ENCODE data around the gene SLFN5. TPM values are rescaled to one million over a fixed set of nuclear protein-coding genes. Genes with fewer than 3 reads are reported as not detected.
"Not testable (repeated sequence)": the region's sequence is repeated elsewhere in the genome, so short reads cannot be mapped to it uniquely, and the experiment has no call there.

The SLFN5 gene
- polyA plus RNA-seq, 6 donors from 2014 or later = 2.5 to 14.0 (median 3.9) TPM

GRCh38 chr17:35245196-35245486 lies 2.3 kb downstream of the SLFN5 start:
- Mint-ChIP-seq H3K27ac (peak overlapping the region in 3 of 6 donors; percentile 23 to 33 (median 25)), H3K9me3 (no peaks in the 10 kb centered on the region), H3K4me3 (peak overlapping the region in 5 of 8 donors; percentile 9 to 100 (median 98)), H3K36me3 (peaks cover 12 to 18% of the 10 kb centered on the region in 2 donors), H3K27me3 (peaks cover 0 to 8% (median 0%) of the 10 kb centered on the region in 3 donors), H3K4me1 (peaks cover 30 to 49% (median 41%) of the 10 kb centered on the region in 3 donors)
- DNase-seq = no peak
- ATAC-seq (ENCODE audit: low read depth in 2 of 2) = no peak

GRCh38 chr17:35252651-35253050 lies 9.8 kb downstream of the SLFN5 start:
- H3K4me1 Mint-ChIP-seq = peaks cover 0 to 8% (median 0%) of the 10 kb centered on the region in 3 donors
- peak overlapping the region in 1 of 6 donors; percentile 58 for H3K27ac Mint-ChIP-seq
- no peaks in the 10 kb centered on the region for H3K9me3 Mint-ChIP-seq
- peak overlapping the region in 1 of 8 donors; percentile 66 for H3K4me3 Mint-ChIP-seq
- ATAC-seq (ENCODE audit: low read depth in 2 of 2) (no peak), DNase-seq (no peak)
- peaks cover 0 to 5% (median 0%) of the 10 kb centered on the region in 3 donors for H3K27me3 Mint-ChIP-seq
- peaks cover 10 to 11% of the 10 kb centered on the region in 2 donors for H3K36me3 Mint-ChIP-seq

GRCh38 chr17:35254107-35254773 lies 11.4 kb downstream of the SLFN5 start:
- Mint-ChIP-seq H3K9me3 (no peaks in the 10 kb centered on the region), H3K27me3 (no peaks in the 10 kb centered on the region), H3K4me3 (no peak overlapping the region), H3K36me3 (peaks cover 3 to 10% of the 10 kb centered on the region in 2 donors), H3K27ac (peak overlapping the region in 1 of 6 donors; percentile 50), H3K4me1 (peaks cover 0 to 5% (median 0%) of the 10 kb centered on the region in 3 donors)
- DNase-seq = no peak
- ATAC-seq (ENCODE audit: low read depth in 2 of 2) = no peak

GRCh38 chr17:35255316-35255715 lies 12.4 kb downstream of the SLFN5 start:
- no peak for DNase-seq
- no peak for ATAC-seq (ENCODE audit: low read depth in 2 of 2)
- no peaks in the 10 kb centered on the region for H3K9me3 Mint-ChIP-seq
- peaks cover 0 to 5% (median 0%) of the 10 kb centered on the region in 3 donors for H3K4me1 Mint-ChIP-seq
- peaks cover 10 to 16% of the 10 kb centered on the region in 2 donors for H3K36me3 Mint-ChIP-seq
- H3K4me3 Mint-ChIP-seq = peak overlapping the region in 1 of 8 donors; percentile 10
- H3K27me3 Mint-ChIP-seq = no peaks in the 10 kb centered on the region
- H3K27ac Mint-ChIP-seq = no peak overlapping the region

GRCh38 chr17:35256629-35257028 lies 13.8 kb downstream of the SLFN5 start:
- DNase-seq (no peak), ATAC-seq (ENCODE audit: low read depth in 2 of 2) (no peak)
- H3K4me3 Mint-ChIP-seq = no peak overlapping the region
- H3K27ac Mint-ChIP-seq = no peak overlapping the region
- H3K27me3 Mint-ChIP-seq = no peaks in the 10 kb centered on the region
- no peaks in the 10 kb centered on the region for H3K9me3 Mint-ChIP-seq
- H3K36me3 Mint-ChIP-seq = peaks cover 10 to 16% of the 10 kb centered on the region in 2 donors
- peaks cover 0 to 5% (median 0%) of the 10 kb centered on the region in 3 donors for H3K4me1 Mint-ChIP-seq

- DNase-seq (no peak), ATAC-seq (ENCODE audit: low read depth in 2 of 2) (no peak)
- Mint-ChIP-seq H3K4me1 (peaks cover 0 to 5% (median 0%) of the 10 kb centered on the region in 3 donors), H3K36me3 (peaks cover 10 to 16% of the 10 kb centered on the region in 2 donors), H3K4me3 (no peak overlapping the region), H3K9me3 (no peaks in the 10 kb centered on the region), H3K27me3 (no peaks in the 10 kb centered on the region), H3K27ac (no peak overlapping the region)
These were observed 14.4 kb downstream of the SLFN5 start for GRCh38 chr17:35257208-35257659.

- H3K4me1 Mint-ChIP-seq = no peaks in the 10 kb centered on the region
These were observed 16.1 kb downstream of the SLFN5 start for GRCh38 chr17:35259001-35259400.

GRCh38 chr17:35265071-35265470 lies 22.2 kb downstream of the SLFN5 start:
- H3K4me3 Mint-ChIP-seq = no peak overlapping the region

More at GRCh38 chr17:35259001-35259400, 16.1 kb downstream of the SLFN5 start:
- ATAC-seq (ENCODE audit: low read depth in 2 of 2) (no peak), DNase-seq (no peak)
- no peaks in the 10 kb centered on the region for H3K9me3 Mint-ChIP-seq
- no peak overlapping the region for H3K27ac Mint-ChIP-seq
- H3K27me3 Mint-ChIP-seq = no peaks in the 10 kb centered on the region
- H3K4me3 Mint-ChIP-seq = no peak overlapping the region
- H3K36me3 Mint-ChIP-seq = peaks cover 20 to 32% of the 10 kb centered on the region in 2 donors

GRCh38 chr17:35265566-35266141 lies 22.8 kb downstream of the SLFN5 start:
- Mint-ChIP-seq H3K4me1 (no peaks in the 10 kb centered on the region), H3K36me3 (peaks cover 29 to 39% of the 10 kb centered on the region in 2 donors), H3K9me3 (no peaks in the 10 kb centered on the region), H3K4me3 (no peak overlapping the region), H3K27me3 (no peaks in the 10 kb centered on the region), H3K27ac (no peak overlapping the region)
- DNase-seq (no peak), ATAC-seq (ENCODE audit: low read depth in 2 of 2) (no peak)

More at GRCh38 chr17:35265071-35265470, 22.2 kb downstream of the SLFN5 start:
- Mint-ChIP-seq H3K27ac (no peak overlapping the region), H3K4me1 (no peaks in the 10 kb centered on the region), H3K9me3 (no peaks in the 10 kb centered on the region), H3K36me3 (peaks cover 30 to 39% of the 10 kb centered on the region in 2 donors), H3K27me3 (no peaks in the 10 kb centered on the region)
- no peak for ATAC-seq (ENCODE audit: low read depth in 2 of 2)
- DNase-seq = no peak

- H3K9me3 Mint-ChIP-seq; H3K4me1 Mint-ChIP-seq; H3K27ac Mint-ChIP-seq; ATAC-seq (ENCODE audit: low read depth in 2 of 2); DNase-seq; H3K36me3 Mint-ChIP-seq: not testable (repeated sequence)
- peaks cover 12 to 40% (median 27%) of the 10 kb centered on the region in 3 donors for H3K27me3 Mint-ChIP-seq
- peak overlapping the region in 1 of 8 donors; percentile 17 for H3K4me3 Mint-ChIP-seq
These were observed 31.5 kb downstream of the SLFN5 start for GRCh38 chr17:35274167-35275066.

GRCh38 chr17:35278454-35278853 lies 35.6 kb downstream of the SLFN5 start:
- not testable (repeated sequence) for H3K27ac Mint-ChIP-seq; ATAC-seq (ENCODE audit: low read depth in 2 of 2); H3K4me3 Mint-ChIP-seq

GRCh38 chr17:35278876-35279275 lies 36.0 kb downstream of the SLFN5 start:
- not testable (repeated sequence) for H3K27ac Mint-ChIP-seq; DNase-seq; H3K4me1 Mint-ChIP-seq; H3K9me3 Mint-ChIP-seq; H3K4me3 Mint-ChIP-seq; H3K36me3 Mint-ChIP-seq; ATAC-seq (ENCODE audit: low read depth in 2 of 2)
- H3K27me3 Mint-ChIP-seq = peaks cover 5 to 65% (median 44%) of the 10 kb centered on the region in 3 donors

More at GRCh38 chr17:35278454-35278853, 35.6 kb downstream of the SLFN5 start:
- H3K9me3 Mint-ChIP-seq, H3K36me3 Mint-ChIP-seq, H3K4me1 Mint-ChIP-seq, DNase-seq: not testable (repeated sequence)
- H3K27me3 Mint-ChIP-seq = peaks cover 8 to 65% (median 45%) of the 10 kb centered on the region in 3 donors

GRCh38 chr17:35283767-35284166 lies 40.9 kb downstream of the SLFN5 start:
- no peak for ATAC-seq (ENCODE audit: low read depth in 2 of 2)
- Mint-ChIP-seq H3K9me3 (peaks cover 0 to 1% (median 0%) of the 10 kb centered on the region in 7 donors), H3K4me3 (no peak overlapping the region), H3K27ac (no peak overlapping the region), H3K27me3 (peaks cover 0 to 26% (median 18%) of the 10 kb centered on the region in 3 donors), H3K4me1 (peaks cover 0 to 1% (median under 1%) of the 10 kb centered on the region in 3 donors), H3K36me3 (no peaks in the 10 kb centered on the region)
- no peak for DNase-seq
